GM21717 (cell line): ENCODE data around the gene MYH3.
A peak's percentile ranks its signal among the peaks of the same experiment; 100 is the strongest.

Source experiments
- ATAC-seq: cut with Tn5 transposase; IDR thresholded peaks from one replicate; pipeline ENCODE4 v1.9.1; 2021; ENCODE audit warnings: mild to moderate bottlenecking, moderate library complexity; ENCODE audit not compliant: unreplicated experiment

The MYH3 gene

GRCh38 chr17:10614536-10615155 is 42.5 kb downstream of the MYH3 start:
- peak; percentile 44 for ATAC-seq

- ATAC-seq: no peak
Measured at GRCh38 chr17:10613775-10614513, 43.2 kb downstream of the MYH3 start.

- ATAC-seq: no peak
Measured at GRCh38 chr17:10612957-10613744, 44.0 kb downstream of the MYH3 start.

GRCh38 chr17:10610884-10611283 is 46.2 kb downstream of the MYH3 start:
- ATAC-seq: no peak

- ATAC-seq: no peak
Measured at GRCh38 chr17:10608244-10608643, 48.9 kb downstream of the MYH3 start.

GRCh38 chr17:10606110-10606509 is 51.0 kb downstream of the MYH3 start:
- ATAC-seq: no peak

- no peak for ATAC-seq
Measured at GRCh38 chr17:10605221-10605783, 51.8 kb downstream of the MYH3 start.

- no peak for ATAC-seq
Measured at GRCh38 chr17:10604521-10604920, 52.6 kb downstream of the MYH3 start.

- no peak for ATAC-seq
Measured at GRCh38 chr17:10603931-10604330, 53.2 kb downstream of the MYH3 start.

GRCh38 chr17:10600571-10600970 is 56.5 kb downstream of the MYH3 start:
- ATAC-seq: no peak

- ATAC-seq: no peak
Measured at GRCh38 chr17:10598621-10599020, 58.5 kb downstream of the MYH3 start.

- ATAC-seq: no peak
Measured at GRCh38 chr17:10589553-10590145, 67.5 kb downstream of the MYH3 start.

GRCh38 chr17:10585529-10585928 is 71.6 kb downstream of the MYH3 start:
- ATAC-seq: no peak

- ATAC-seq: no peak
Measured at GRCh38 chr17:10583834-10584233, 73.3 kb downstream of the MYH3 start.

- ATAC-seq: no peak
Measured at GRCh38 chr17:10579270-10579669, 77.8 kb downstream of the MYH3 start.
